Fibroblast of pulmonary artery (primary cell): ENCODE measurements around the gene NAA20.

Source experiments
- DNase-seq: peaks from one replicate; pipeline ENCODE4 v3.0.0-alpha.2; 2010; ENCODE audit warnings: low read depth
- H3K4me3 ChIP-seq: replicated peaks from 2 replicates; pipeline ENCODE4 v1.5.1; 2011; ENCODE audit warnings: low read depth, mild to moderate bottlenecking, control low read depth, low read length, moderate library complexity
- TF ChIP-seq, protein P1 (sequence below): IDR thresholded peaks from 2 replicates; pipeline ENCODE4 v1.5.1; 2011; ENCODE audit warnings: mild to moderate bottlenecking, control low read depth, low read length, inconsistent platforms; ENCODE audit errors: missing control alignments

The NAA20 gene

DNA sequence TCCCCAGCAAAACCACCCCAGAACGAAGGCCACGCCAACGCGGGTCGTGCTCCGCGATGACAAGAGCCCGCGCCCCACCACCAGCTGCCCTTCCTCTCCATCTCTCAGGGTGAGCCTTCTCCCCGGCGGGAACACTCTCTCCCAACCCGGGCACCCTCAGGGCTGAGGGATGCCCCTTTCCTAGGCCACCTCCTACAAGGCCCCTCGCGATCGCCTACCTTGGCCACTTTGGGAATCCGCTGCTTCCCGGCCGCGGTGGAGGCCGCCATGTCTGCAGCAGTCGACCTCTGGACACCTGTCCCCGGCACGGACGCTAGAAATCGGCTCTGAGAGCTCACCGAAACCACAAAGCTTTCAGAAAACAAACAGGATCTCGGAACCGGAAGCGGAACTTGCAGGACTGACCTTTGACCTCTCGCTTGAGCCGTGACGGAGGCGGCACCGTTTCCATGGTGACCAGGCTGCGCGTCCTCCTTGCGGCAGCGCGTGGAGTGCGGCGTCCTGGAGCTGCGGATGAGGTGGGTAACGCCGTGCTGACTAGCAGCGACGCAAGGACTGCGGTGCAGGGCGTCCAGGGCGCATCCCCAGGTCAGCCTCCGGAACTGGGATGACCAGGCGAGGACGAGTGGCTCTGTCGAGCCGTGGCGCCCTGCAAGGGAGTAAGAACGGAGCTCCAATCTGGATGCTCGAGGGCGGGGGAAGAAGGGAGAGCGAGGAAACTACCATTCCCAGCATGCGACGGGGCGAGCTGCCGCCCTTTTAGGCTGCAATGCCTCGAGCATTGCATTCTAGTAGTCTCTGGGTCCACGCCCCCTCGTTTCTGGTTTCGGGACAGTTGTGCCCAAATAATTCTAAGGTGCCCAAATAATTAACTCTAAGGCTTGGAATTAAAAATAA lies 35.2 kb downstream of the NAA20 start, which contains the start of the genes CFAP61 and CRNKL1:
TSS of gene CFAP61 (plus strand) at position 459 of the 897 bp plus-strand sequence. CDS start 4,122 bp downstream, outside the sequence.
TSS of gene CRNKL1 (minus strand) at position 393 of the 897 bp plus-strand sequence. CDS start at position 269, 124 bp downstream.
- H3K4me3 ChIP-seq = peak within 1 kb of the TSS; percentile 98
- TF ChIP-seq, protein P1, sequence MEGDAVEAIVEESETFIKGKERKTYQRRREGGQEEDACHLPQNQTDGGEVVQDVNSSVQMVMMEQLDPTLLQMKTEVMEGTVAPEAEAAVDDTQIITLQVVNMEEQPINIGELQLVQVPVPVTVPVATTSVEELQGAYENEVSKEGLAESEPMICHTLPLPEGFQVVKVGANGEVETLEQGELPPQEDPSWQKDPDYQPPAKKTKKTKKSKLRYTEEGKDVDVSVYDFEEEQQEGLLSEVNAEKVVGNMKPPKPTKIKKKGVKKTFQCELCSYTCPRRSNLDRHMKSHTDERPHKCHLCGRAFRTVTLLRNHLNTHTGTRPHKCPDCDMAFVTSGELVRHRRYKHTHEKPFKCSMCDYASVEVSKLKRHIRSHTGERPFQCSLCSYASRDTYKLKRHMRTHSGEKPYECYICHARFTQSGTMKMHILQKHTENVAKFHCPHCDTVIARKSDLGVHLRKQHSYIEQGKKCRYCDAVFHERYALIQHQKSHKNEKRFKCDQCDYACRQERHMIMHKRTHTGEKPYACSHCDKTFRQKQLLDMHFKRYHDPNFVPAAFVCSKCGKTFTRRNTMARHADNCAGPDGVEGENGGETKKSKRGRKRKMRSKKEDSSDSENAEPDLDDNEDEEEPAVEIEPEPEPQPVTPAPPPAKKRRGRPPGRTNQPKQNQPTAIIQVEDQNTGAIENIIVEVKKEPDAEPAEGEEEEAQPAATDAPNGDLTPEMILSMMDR = no peak
- DNase-seq = peak; percentile 98

DNA sequence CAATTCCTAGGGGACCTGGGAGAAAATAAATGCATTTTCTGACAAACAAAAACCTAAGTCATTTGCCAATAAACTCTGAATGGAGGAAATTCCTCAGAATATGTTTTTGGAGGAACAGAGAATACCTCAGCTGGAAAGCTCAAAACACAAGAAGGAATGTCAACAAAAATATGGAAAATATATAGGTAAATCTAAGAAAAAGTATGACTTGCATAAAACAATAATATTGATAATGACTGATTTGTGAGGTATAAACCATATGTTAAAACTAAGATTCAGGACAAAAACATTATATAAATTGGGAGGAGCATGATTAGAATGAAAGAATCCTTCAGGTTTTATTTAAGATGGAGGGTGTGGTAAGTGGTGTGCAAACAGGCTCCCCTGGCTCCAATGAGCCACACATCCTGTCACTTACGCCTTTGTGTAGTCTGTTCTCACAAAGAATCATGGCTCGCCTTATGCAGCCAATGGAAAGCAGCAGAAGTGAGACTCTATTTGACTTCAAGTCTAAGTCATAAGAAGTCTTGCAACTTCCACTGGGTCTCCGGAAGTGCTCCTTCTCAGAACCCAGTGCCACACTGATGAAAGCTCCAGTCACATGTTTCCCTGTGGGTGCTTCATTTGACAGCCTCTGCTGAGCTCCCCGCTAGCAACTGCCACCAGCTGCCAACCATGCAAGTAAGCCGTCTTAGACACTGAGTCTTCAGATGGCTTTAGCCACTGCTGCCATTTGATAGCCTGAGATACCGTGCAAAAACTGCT lies 43.3 kb downstream of the NAA20 start:
- TF ChIP-seq, protein P1 = no peak
- no peak for DNase-seq
- H3K4me3 ChIP-seq = no peak overlapping the region

DNA sequence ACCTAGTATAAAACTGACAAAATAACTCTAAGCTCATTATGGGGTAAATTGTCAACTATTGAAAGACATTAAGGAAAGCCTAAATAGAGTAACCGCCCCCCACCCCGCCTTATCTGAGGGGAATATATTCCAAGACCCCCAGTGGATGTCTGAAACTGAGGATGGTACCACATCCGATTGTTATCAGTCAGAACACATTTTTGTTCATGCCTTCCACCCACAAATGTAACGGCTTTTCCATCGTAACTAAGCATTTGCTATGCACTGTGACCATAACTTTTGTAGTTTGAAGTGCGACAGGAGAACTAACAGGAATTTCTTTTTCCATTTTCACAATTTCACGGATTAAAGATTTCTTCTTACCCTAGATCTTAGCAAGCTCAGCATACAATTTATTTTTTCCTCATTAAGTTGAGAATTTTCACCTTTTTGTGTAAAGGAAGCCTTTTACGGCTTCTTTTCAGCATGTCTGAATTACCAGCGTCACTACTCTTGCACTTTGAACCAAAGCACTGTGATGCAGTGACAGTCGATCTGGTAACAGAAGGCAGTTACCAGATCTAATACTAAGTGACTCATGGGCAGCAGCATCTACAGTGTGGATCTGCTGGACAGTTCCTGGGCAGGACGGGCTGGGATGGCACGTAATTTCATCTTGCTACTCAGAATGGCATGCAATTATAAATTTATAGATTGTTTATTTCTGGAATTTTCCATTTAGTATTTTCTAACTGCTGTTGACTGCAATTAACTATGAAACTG lies 47.0 kb downstream of the NAA20 start:
- no peak for DNase-seq
- TF ChIP-seq, protein P1 = no peak
- no peak overlapping the region for H3K4me3 ChIP-seq

DNA sequence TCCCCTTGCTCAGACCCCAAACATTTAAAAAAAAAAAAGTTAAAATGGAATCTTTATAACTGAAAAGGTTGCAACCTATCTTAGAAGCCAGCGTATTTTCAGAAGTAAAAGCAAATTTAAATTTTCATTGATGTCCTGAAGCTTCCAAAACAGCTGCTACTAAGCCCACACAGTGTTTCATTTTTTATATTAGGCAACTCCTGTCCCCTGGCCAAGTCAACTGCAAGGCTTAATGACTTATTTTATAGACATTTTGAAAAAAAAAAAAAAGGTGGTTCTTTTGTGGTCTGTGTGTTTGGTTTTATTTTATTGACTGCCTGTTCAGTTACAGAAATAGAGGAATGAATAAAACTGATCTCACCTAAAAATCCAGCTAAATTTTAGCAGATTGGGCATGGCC lies 48.2 kb downstream of the NAA20 start:
- TF ChIP-seq, protein P1 = no peak
- DNase-seq = no peak
- no peak overlapping the region for H3K4me3 ChIP-seq

DNA sequence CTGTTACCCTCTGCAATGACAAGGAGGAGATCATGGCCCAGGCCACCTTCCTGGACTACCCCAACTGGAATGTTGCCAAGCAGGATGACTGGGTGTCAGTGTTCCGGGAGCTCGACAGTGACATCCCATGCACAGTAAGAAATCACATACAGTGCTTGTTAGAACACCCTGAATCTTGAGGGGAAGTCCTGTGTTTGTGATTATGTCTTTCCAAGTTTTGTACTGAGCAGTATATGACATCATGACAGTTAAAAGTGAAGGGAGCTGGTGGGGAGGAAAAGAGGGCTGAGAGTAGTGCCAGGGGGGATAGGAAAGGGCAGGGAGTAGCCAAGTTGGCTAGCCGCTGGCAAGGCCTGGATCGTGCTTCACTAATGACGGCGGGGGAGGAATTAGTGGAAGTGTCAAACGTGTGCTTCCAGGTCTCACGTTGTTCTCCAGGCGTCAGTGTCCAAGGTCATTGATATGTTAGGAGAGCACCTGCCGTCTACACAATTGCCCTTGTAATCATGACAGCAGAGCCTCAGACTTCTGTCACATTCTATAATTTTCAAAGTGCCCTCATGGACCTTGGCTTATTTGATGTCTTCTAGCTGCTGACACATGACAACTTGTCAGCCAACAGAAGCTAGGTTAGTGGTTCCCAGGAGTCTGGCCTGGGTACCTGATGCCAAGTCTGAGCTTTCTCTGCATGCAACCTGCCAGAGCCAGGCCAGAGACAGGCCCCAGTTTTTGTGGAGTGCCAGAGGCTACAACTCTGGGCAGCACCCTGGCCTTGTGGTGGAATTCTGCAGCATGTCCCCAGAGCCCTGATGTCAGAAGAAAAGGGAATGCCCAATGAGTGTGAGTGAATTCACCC lies 53.9 kb downstream of the NAA20 start:
- H3K4me3 ChIP-seq = no peak overlapping the region
- no peak for DNase-seq
- TF ChIP-seq, protein P1 = no peak
